ENCODE results near the gene ZNF606. TPM values are rescaled to one million over a fixed set of nuclear protein-coding genes. Genes with fewer than 3 reads are reported as not detected.

ZNF606 gene
- total RNA-seq, 2 experiments from 2014 or later, result 11.1 to 13.6 TPM

DNA sequence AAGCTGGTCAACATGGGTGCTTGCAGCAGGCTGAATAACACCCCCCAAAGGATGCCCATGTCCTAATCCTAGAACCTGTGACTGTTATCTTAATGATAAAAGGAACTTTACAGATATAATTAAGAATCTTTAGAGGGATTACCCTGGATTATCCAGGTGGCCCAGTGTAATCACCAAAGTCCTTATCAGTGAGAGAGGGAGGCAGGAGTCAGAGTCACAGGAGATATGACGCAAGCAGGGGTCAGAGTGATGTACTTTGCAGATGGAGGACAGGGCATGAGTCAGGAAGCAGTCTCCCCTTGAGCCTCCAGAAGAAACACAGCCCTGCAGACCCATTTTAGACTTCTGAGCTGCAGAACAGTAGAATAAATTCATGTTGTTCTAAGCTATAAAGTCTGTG lies 9.8 kb downstream of the ZNF606 start:
- CTCF ChIA-PET, result no interaction called here
- H3K9me3 ChIP-seq (ENCODE audit: control insufficient read depth in 1 of 2, insufficient read depth in 1 of 2, low read length in 2 of 2), result peaks cover 53 to 68% of the 10 kb centered on the region in 2 experiments

GRCh38 chr19:57978586-57979289 lies 23.9 kb downstream of the ZNF606 start:
- Histone ChIP-seq H3K36me3 (ENCODE audit: insufficient read depth, low read length) (peaks cover 45% of the 10 kb centered on the region), H3K9me3 (ENCODE audit: control insufficient read depth in 1 of 2, insufficient read depth in 1 of 2, low read length in 2 of 2) (peaks cover 58 to 99% of the 10 kb centered on the region in 2 experiments), H3K4me3 (ENCODE audit: low read length) (no peak overlapping the region), H3K27me3 (ENCODE audit: control insufficient read depth in 1 of 2, insufficient read depth in 2 of 2, low read length in 2 of 2) (no peaks in the 10 kb centered on the region), H3K27ac (ENCODE audit: low read depth in 1 of 2, low read length in 2 of 2) (no peak overlapping the region), H3K4me1 (ENCODE audit: insufficient read depth, low read length) (no peaks in the 10 kb centered on the region)
- intact Hi-C loops (cut with DNase I, micrococcal nuclease), result no loop called here
- no peaks in the 10 kb centered on the region for H3K4me1 Mint-ChIP-seq (ENCODE audit: low read depth)
- ATAC-seq (ENCODE audit: poor library complexity) (no peak), DNase-seq (no peak)
- peaks cover 98% of the 10 kb centered on the region for H3K36me3 Mint-ChIP-seq (ENCODE audit: low read depth)
- no peak for TF ChIP-seq CTCF (IDR thresholded peaks at IDR 0.05)
- H3K27ac Mint-ChIP-seq, result no peak overlapping the region
- H3K4me3 Mint-ChIP-seq, result no peak overlapping the region
- POLR2A ChIA-PET, result no interaction called here
- peaks cover 27% of the 10 kb centered on the region for H3K9me3 Mint-ChIP-seq
- H3K27me3 Mint-ChIP-seq, result no peaks in the 10 kb centered on the region
- CTCF ChIA-PET, result no interaction called here

More for the DNA sequence above, 9.8 kb downstream of the ZNF606 start:
- Histone ChIP-seq H3K4me3 (ENCODE audit: low read length) (no peak overlapping the region), H3K4me1 (ENCODE audit: insufficient read depth, low read length) (no peaks in the 10 kb centered on the region), H3K36me3 (ENCODE audit: insufficient read depth, low read length) (peaks cover 13% of the 10 kb centered on the region), H3K27me3 (ENCODE audit: control insufficient read depth in 1 of 2, insufficient read depth in 2 of 2, low read length in 2 of 2) (no peaks in the 10 kb centered on the region), H3K27ac (ENCODE audit: low read depth in 1 of 2, low read length in 2 of 2) (no peak overlapping the region)
- no peak for DNase-seq
- Mint-ChIP-seq H3K36me3 (ENCODE audit: low read depth) (peaks cover 90% of the 10 kb centered on the region), H3K27ac (no peak overlapping the region), H3K4me3 (no peak overlapping the region), H3K4me1 (ENCODE audit: low read depth) (peaks cover 8% of the 10 kb centered on the region), H3K9me3 (peaks cover 28% of the 10 kb centered on the region), H3K27me3 (no peaks in the 10 kb centered on the region)
- intact Hi-C loops (cut with DNase I, micrococcal nuclease), result no loop called here
- TF ChIP-seq CTCF (IDR thresholded peaks at IDR 0.05), result no peak
- POLR2A ChIA-PET, result interaction anchor here (0.6 kb wide), 1 partner anchor 65 kb away, joined by 7 read pairs; no protein-coding TSS in a partner anchor
- no peak for ATAC-seq (ENCODE audit: poor library complexity)

- POLR2A ChIA-PET, result no interaction called here
- no peak for TF ChIP-seq CTCF (IDR thresholded peaks at IDR 0.05)
- ATAC-seq (ENCODE audit: poor library complexity) (no peak), DNase-seq (no peak)
- peaks cover 87% of the 10 kb centered on the region for H3K36me3 Mint-ChIP-seq (ENCODE audit: low read depth)
- no peak within 1 kb of the TSS for H3K27ac Mint-ChIP-seq
- Histone ChIP-seq H3K9me3 (ENCODE audit: control insufficient read depth in 1 of 2, insufficient read depth in 1 of 2, low read length in 2 of 2) (peaks cover 65 to 92% of the 10 kb centered on the region in 2 experiments), H3K27ac (ENCODE audit: low read depth in 1 of 2, low read length in 2 of 2) (no peak within 1 kb of the TSS), H3K4me3 (ENCODE audit: low read length) (no peak within 1 kb of the TSS), H3K4me1 (ENCODE audit: insufficient read depth, low read length) (no peaks in the 10 kb centered on the region), H3K27me3 (ENCODE audit: control insufficient read depth in 1 of 2, insufficient read depth in 2 of 2, low read length in 2 of 2) (no peaks in the 10 kb centered on the region), H3K36me3 (ENCODE audit: insufficient read depth, low read length) (peaks cover 6% of the 10 kb centered on the region)
- H3K9me3 Mint-ChIP-seq, result peaks cover 27% of the 10 kb centered on the region
- no peaks in the 10 kb centered on the region for H3K27me3 Mint-ChIP-seq
- intact Hi-C loops (cut with DNase I, micrococcal nuclease), result no loop called here
- no peaks in the 10 kb centered on the region for H3K4me1 Mint-ChIP-seq (ENCODE audit: low read depth)
- CTCF ChIA-PET, result no interaction called here
- no peak within 1 kb of the TSS for H3K4me3 Mint-ChIP-seq
These were observed 28.2 kb downstream of the ZNF606 start, which contains the start of gene C19orf18 for GRCh38 chr19:57974434-57974833. C19orf18 (minus strand) TSS chr19:57974534; CDS start chr19:57974432, 102 bp downstream.
